Inflammatory macrophage treated with lipopolysaccharide for 1 hour (primary cell): ENCODE results near the gene P2RX4.
A peak's percentile ranks its signal among the peaks of the same experiment; 100 is the strongest.
"Not testable (repeated sequence)": the region's sequence is repeated elsewhere in the genome, so short reads cannot be mapped to it uniquely, and the experiment has no call there.

Experiments
- DNase-seq, 2 donors: peaks; one replicate each; pipeline ENCODE4 v3.0.0-alpha.2; 2020 to 2022

P2RX4 gene

DNA sequence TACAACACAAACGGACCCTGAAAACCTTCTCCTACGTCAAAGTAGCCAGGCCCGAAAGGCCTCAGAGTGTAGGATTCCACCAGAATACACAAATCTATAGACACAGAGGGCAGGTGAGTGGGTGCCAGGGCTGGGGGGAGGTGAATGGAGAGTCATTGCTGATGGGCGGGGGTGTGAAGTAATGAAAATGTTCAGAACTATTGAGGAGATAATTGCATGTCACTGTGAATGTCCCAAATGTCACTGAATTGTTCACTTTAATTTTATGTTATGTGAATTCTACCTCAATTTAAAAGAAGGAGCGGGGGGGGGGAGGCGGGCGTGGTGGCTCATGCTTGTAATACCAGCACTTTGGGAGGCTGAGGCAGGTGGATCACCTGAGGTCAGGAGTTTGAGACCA is 36.0 kb downstream of the P2RX4 start:
- no peak for DNase-seq

DNA sequence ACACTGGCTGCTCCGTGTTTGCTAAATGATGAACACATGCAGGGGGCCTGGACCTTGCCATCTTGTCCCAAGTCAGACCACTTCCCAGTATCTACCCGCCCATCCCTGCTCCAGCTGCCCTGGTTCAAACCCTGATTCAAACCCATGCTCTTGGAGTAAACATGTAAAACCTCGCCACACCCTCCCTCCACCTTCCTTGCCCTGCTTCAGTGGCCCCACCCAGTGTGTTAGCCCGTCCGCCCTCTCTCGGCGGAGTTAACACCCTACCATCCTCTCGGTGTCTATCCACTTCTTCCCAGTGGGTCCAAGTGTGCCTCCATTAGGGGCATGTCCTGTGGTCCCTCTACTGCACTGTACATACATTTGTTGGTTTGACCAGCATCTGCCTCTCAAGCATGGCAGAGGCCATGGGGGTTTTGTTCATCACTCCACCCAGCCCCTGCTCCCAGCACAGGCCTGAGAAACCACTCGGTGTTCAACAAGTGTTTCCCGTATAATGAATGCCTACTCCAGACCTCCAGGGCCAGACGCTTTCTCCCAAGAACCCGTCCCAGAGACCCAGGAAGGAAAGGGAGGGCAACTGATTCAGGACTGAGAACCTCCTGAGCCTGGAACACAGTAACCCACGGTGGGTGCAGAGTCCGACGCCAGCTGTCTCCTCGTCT is 37.1 kb downstream of the P2RX4 start:
- DNase-seq = no peak

GRCh38 chr12:121248622-121249021 is 38.7 kb downstream of the P2RX4 start:
- no peak for DNase-seq

- DNase-seq = no peak
Observed at GRCh38 chr12:121250359-121250758, 40.4 kb downstream of the P2RX4 start.

GRCh38 chr12:121251838-121252237 is 41.9 kb downstream of the P2RX4 start:
- no peak for DNase-seq

DNA sequence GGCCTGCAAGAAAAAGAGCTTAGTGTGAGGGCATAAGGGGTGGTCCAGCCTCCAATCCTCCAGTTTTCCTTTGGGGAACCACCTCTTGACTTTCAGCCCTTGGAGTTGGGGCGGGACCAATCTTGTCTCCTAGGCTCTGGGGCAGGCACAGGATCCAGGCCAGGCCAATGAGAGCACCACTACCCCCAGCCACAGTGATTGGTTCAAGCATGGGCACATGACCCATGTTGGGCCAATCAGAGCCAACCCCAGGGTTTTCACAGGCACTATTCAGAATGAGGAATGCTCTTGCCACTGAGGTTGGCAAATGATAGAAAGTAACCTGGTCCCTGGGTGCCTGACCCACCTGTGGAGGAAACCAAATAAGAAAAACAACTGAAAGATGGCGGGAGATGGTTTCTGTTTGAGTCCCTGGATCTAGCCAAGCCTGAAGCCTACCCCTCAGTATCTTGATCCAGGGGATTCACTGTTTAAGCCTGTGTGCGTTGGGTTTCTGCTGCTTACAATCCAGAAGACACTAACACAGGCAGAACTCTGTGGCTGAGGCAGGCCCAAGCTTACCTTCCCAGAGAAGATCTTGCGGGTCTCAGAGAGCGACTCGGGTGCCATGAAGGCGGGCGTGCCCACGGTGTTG is 42.9 kb downstream of the P2RX4 start:
- no peak for DNase-seq

GRCh38 chr12:121253638-121254335 is 43.9 kb downstream of the P2RX4 start:
- DNase-seq = no peak

GRCh38 chr12:121255433-121255832 is 45.5 kb downstream of the P2RX4 start:
- no peak for DNase-seq

DNA sequence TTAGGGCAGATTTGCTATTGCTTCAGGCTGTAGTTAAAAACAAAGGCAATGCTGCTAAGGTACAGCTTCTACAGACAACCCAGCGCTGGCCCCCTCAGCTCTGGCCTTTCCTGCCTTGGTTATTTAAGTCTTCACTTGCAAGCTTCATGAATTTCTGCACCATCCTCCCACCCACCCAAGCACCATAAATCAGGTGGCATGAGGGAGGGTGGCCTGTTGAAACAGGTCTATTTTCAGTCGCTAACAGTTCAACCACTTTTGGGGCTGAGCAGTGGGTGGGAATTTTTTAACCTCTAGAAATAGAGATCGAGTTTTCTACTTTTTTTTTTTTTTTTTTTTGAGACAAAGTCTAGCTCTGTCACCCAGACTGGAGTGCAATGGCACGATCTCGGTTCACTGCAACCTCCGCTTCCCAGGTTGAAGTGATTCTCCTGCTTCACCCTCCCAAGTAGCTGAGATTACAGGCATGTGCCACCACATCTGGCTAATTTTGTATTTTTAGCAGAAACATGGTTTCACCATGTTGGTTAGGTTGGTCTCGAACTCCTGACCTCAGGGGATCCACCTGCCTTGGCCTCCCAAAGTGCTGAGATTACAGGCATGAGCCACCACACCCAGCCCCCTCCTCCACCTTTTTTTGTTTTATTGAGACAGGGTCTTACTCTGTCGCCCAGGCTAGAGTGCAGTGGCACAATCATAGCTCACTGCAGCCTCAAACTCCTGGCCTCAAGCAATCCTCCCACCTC is 47.9 kb downstream of the P2RX4 start:
- not testable (repeated sequence) for DNase-seq

DNA sequence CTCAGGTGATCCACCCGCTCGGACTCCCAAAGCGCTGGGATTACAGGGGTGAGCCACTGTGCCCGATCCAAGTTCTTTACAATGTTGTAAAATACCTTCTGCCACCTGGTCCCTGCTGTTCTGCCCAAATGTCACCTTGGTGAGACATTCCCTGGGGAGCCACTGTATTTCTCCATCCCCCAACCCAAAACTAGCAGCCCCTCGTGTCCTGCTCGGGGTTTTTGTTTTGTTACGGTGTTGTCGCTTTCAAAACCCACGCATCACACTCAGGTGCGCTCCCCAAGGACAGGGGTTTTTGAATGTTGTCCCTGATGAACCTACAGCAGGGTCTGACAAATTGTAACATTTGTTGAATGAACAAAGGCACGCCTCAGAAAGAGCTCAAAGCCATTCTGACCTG is 49.1 kb downstream of the P2RX4 start:
- DNase-seq = no peak

DNA sequence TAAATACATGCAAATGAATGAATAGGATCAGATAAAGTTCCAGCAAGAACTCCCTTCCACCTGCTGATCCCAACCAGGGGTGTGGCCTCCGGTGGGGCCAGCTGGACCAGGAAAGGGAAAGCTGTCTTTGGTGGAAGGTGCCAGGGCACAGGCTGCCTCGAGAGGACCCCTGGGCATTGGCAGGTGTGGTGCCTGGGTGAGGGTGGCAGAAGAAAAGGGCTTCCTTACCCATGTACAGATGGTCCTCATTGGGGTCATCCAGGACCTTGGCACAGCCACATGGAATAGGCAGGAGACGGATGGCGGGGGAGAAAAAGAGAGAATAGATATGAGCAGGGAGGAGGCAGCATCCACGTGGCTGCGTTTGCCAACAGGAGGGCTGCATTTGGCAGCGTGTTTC is 50.2 kb downstream of the P2RX4 start:
- no peak for DNase-seq

GRCh38 chr12:121261398-121261797 is 51.5 kb downstream of the P2RX4 start:
- DNase-seq = no peak

- no peak for DNase-seq
Observed at GRCh38 chr12:121263206-121263935, 53.4 kb downstream of the P2RX4 start.

GRCh38 chr12:121264135-121264534 is 54.2 kb downstream of the P2RX4 start:
- no peak for DNase-seq

DNA sequence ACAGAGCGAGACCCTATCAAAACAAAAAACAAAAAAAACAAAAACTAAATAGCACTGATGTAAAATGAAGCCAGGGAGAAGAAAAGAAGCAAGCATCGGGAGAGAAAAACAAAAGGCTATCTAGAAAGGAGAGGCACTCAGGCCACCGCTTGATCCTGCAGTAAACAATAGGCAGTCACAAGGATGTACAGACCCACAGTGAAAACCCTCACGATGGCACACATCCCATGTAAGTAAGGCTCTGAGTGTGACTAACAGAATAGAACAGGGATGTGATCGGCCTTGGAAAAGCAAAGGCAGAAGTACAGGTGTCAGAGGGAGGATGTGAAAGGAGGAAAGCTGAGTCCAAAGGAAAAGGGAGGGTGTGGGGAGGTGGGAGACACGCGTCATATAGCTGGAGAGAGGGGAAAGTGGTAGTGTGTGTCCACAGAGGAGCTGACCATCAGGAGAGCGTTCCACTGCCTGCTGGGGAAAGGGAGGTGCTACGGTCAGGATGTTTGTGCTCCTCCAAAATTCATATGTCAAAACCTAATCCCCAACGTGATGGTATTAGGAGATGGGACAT is 55.1 kb downstream of the P2RX4 start:
- no peak for DNase-seq

DNA sequence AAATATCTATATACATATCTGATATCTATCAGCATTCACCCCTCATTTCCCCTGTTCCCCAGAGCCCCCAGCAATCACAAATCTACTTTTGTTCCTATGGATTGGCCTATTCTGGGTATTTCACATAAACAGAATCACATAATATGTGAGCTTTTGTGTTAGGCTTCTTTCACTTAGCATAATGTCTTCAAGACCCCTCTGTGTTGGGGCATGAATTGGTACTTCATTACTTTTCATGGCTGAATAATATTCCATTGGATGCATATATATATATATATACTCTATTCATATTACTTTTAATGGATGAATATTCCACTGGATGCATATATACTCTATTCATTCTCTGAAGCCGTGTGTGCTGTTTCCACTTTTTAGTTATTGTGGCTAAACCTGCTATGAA is 57.9 kb downstream of the P2RX4 start:
- DNase-seq = no peak

DNA sequence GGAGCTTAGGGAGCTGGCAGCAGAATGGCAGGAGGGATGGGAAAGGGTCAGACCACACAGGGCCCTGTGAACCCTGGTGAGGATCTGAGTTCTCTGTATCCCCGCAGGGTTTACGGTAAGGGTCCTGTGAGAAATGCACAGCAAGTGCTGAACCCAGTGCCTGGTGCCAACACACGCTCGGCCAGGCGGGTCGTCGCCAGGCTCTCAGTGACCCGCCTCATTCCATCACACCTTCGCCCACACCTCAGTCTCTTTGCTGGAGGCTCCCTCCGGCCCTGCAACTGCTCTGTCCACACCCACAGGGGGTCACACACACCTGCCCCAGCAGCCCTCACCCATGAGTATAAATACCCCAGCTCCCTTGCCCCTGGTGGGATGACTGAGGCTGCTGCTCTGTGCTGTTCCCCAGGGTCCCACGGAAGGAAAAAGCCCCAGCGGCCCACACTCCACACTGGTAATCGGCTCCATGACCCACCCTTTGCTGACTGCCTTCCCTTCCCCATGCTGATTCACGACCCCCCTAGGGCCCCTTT is 63.5 kb downstream of the P2RX4 start:
- no peak for DNase-seq

- DNase-seq = no peak
Observed at GRCh38 chr12:121274036-121274763, 64.3 kb downstream of the P2RX4 start.

DNA sequence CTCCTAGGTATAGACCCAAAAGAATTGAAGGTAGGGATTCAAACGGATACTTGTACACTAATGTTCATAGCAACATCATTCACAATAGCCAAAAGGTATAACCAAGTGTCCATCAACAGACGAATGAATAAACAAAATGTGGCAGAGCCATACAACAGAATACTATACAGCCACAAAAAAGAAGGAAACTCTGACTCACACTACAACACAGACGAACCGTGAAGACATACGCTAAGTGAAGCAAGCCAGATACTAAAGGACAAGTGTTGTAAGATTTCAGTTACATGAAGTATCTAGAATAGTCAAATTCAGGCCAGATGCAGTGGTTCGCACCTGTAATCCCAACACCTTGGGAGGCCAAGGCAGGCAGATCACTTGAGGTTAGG is 67.4 kb downstream of the P2RX4 start:
- DNase-seq = peak; percentile 53 to 69

DNA sequence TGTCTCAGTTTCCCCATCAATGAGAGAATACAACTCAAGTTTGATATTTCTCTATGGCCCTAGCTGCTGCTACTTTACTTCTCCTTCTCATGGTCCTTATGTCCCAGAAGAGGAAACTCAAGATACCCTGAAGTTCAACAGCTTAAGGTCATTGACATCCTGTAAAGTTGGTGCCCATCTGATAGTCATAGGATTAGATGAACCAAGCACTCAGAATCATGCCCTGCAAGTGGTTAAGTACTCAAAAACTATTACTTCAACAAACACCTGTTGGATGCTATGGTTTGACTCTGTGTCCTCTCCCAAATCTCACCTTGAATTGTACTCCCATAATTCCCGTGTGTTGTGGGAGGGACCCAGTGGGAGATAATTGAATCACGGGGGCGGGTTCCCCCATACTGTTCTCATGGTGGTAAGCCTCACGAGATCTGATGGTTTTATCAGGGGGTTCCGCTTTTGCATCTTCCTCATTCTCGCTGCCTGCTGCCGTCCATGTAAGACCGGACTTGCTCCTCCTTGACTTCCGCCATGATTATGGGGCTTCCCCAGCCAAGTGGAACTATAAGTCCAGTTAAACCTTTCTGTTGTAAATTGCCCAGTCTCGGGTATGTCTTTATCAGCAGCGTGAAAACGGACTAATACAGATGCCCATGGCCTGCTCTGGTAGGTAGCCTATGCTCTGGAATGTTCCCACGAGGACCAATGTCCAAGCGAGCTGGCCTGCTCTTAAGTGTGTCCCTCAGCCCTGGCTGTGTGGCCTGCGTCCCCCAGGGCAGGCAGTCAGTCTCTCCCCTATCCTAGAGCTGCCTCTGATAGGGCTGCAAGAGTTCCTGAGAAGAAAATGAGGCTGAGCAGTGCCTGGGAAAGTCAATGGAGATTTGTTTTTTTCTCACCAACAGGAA is 68.5 kb downstream of the P2RX4 start:
- peak; percentile 92 to 96 for DNase-seq

- DNase-seq = peak in 1 of 2 donors; percentile 23
Observed at GRCh38 chr12:121279071-121279375, 69.1 kb downstream of the P2RX4 start.
